GM23338 (cell line): ENCODE measurements around the gene DNAJC16. TPM values are rescaled to one million over a fixed set of nuclear protein-coding genes. Genes with fewer than 3 reads are reported as not detected.
A peak's percentile ranks its signal among the peaks of the same experiment; 100 is the strongest.

ENCODE experiments used
- ATAC-seq: fragments of 200-7000 bp; cut with Tn5 transposase; 3 replicates; pipeline ENCODE4 v1.9.1; 2020
- DNase-seq: peaks from one replicate; pipeline ENCODE4 v3.0.0-alpha.2; 2015; ENCODE audit warnings: low spot score
- H2AFZ ChIP-seq: fragments of 200-600 bp; sonication (generic); 2 replicates; pipeline ENCODE4 v1.8.0; 2016; ENCODE audit warnings: antibody characterized with exemption, mild to moderate bottlenecking, moderate library complexity
- H3F3A ChIP-seq: fragments of 200-600 bp; sonication (generic); replicated peaks from 2 replicates; pipeline ENCODE4 v1.8.0; 2017; ENCODE audit warnings: antibody characterized with exemption, mixed run types, low read depth
- H3K27ac ChIP-seq: fragments of 200-600 bp; sonication (generic); 2 replicates; pipeline ENCODE4 v1.6.1; 2016; ENCODE audit warnings: low read depth
- H3K27me3 ChIP-seq: fragments of 200-600 bp; sonication (generic); 2 replicates; pipeline ENCODE4 v1.8.0; 2016; ENCODE audit warnings: mild to moderate bottlenecking, mixed run types, moderate library complexity; ENCODE audit not compliant: insufficient read depth
- H3K36me3 ChIP-seq: fragments of 200-600 bp; sonication (generic); 2 replicates; pipeline ENCODE4 v1.8.0; 2016; ENCODE audit warnings: mild to moderate bottlenecking; ENCODE audit not compliant: insufficient read depth
- H3K4me1 ChIP-seq: fragments of 200-600 bp; sonication (generic); 2 replicates; pipeline ENCODE4 v1.8.0; 2016; ENCODE audit warnings: mild to moderate bottlenecking, moderate library complexity; ENCODE audit not compliant: insufficient read depth
- H3K4me2 ChIP-seq: fragments of 200-600 bp; sonication (generic); 2 replicates; pipeline ENCODE4 v1.7.1; 2017; ENCODE audit warnings: mixed run types
- H3K4me3 ChIP-seq: fragments of 200-600 bp; sonication (generic); 2 replicates; pipeline ENCODE4 v1.6.1; 2016; ENCODE audit warnings: mixed run types
- H3K79me2 ChIP-seq: fragments of 200-600 bp; sonication (generic); replicated peaks from 2 replicates; pipeline ENCODE4 v1.8.0; 2017; ENCODE audit warnings: mild to moderate bottlenecking; ENCODE audit not compliant: insufficient read depth
- H3K9me2 ChIP-seq: fragments of 200-600 bp; sonication (generic); 2 replicates; pipeline ENCODE4 v1.8.0; 2017; ENCODE audit not compliant: insufficient read depth
- H4K20me1 ChIP-seq: fragments of 200-600 bp; sonication (generic); replicated peaks from 2 replicates; pipeline ENCODE4 v1.8.0; 2017; ENCODE audit warnings: mild to moderate bottlenecking; ENCODE audit not compliant: insufficient read depth
- H3K27ac Mint-ChIP-seq: 2 replicates; pipeline ENCODE4 v1.8.0; 2020; ENCODE audit warnings: inconsistent platforms, mild to moderate bottlenecking, moderate library complexity, mixed read lengths
- H3K27me3 Mint-ChIP-seq: 3 replicates; pipeline ENCODE4 v1.8.0; 2022; ENCODE audit warnings: low read depth, mild to moderate bottlenecking, moderate library complexity, mixed read lengths, inconsistent platforms; ENCODE audit not compliant: insufficient read depth, poor library complexity
- H3K36me3 Mint-ChIP-seq: 3 replicates; pipeline ENCODE4 v1.8.0; 2021; ENCODE audit warnings: low read depth, mild to moderate bottlenecking, inconsistent platforms, moderate library complexity, mixed read lengths
- H3K4me1 Mint-ChIP-seq: 3 replicates; pipeline ENCODE4 v1.8.0; 2020; ENCODE audit warnings: mild to moderate bottlenecking, inconsistent platforms, mixed read lengths
- H3K4me3 Mint-ChIP-seq: 3 replicates; pipeline ENCODE4 v1.8.0; 2021; ENCODE audit warnings: moderate library complexity, mild to moderate bottlenecking, inconsistent platforms, mixed read lengths
- H3K9me3 Mint-ChIP-seq: 3 replicates; pipeline ENCODE4 v1.8.0; 2020; ENCODE audit warnings: moderate library complexity, mild to moderate bottlenecking, inconsistent platforms, mixed read lengths
- CREB1 ChIP-seq: fragments of 250-450 bp; sonication (Bioruptor Pico); IDR thresholded peaks from 2 replicates; pipeline ENCODE4 v1.5.0; 2020; ENCODE audit warnings: low read depth, mild to moderate bottlenecking, moderate library complexity
- POLR2AphosphoS5 ChIP-seq: IDR thresholded peaks from 2 replicates; pipeline ENCODE4 v1.6.1; 2016; ENCODE audit warnings: antibody characterized with exemption, low read depth
- REST ChIP-seq: IDR thresholded peaks from one replicate; pipeline ENCODE4 v1.6.1; 2018; ENCODE audit warnings: antibody characterized with exemption; ENCODE audit not compliant: unreplicated experiment
- STAT1 ChIP-seq: IDR thresholded peaks from one replicate; pipeline ENCODE4 v1.6.1; 2016; ENCODE audit warnings: antibody characterized with exemption; ENCODE audit not compliant: unreplicated experiment
- ZNF114 ChIP-seq: fragments of 250-450 bp; sonication (Bioruptor Pico); IDR thresholded peaks from 2 replicates; pipeline ENCODE4 v1.5.0; 2020; ENCODE audit warnings: mild to moderate bottlenecking, moderate library complexity
- ZNF462 ChIP-seq: fragments of 250-450 bp; sonication (Bioruptor Pico); IDR thresholded peaks from 2 replicates; pipeline ENCODE4 v1.5.0; 2020; ENCODE audit warnings: mild to moderate bottlenecking, moderate library complexity
- polyA plus RNA-seq: library from polyadenylated mRNA; unstranded; fragments of >200 nt; fragmentation: Nextera tagmentation; extraction: Ambion mirVana; gene quantifications from 2 replicates; pipeline ENCODE4 v1.2.1, GENCODE V29; 2016
- total RNA-seq: library from RNA; depleted of rRNA; stranded (reverse); fragments of >200 nt; shearing (Covaris generic); gene quantifications from 2 replicates; pipeline ENCODE4 v1.2.3, GENCODE V29; 2014

DNAJC16 gene
- total and polyA plus RNA-seq, 2 experiments from 2014 or later, result 6.3 to 18.0 TPM

- TF ChIP-seq ZNF462 (no peak), CREB1 (CRISPR knock-in tag) (no peak), ZNF114 (CRISPR knock-in tag) (no peak), POLR2AphosphoS5 (no peak), STAT1 (no peak), REST (no peak)
Observed at GRCh38 chr1:15504436-15504835, 22.2 kb upstream of the DNAJC16 start (continued).

- peaks cover 20% of the 10 kb centered on the region; the same call in 1 of the 2 replicates for H3F3A ChIP-seq
- no peaks in the 10 kb centered on the region; the same call in 1 of the 2 replicates for H3K79me2 ChIP-seq
- ATAC-seq (no peak), DNase-seq (no peak)
- no peak overlapping the region; the same call in 2 of the 3 replicates for H3K4me3 Mint-ChIP-seq
- H3K36me3 Mint-ChIP-seq, result peaks cover 16% of the 10 kb centered on the region; the same call in 2 of the 3 replicates
- H4K20me1 ChIP-seq, result no peaks in the 10 kb centered on the region
- peak overlapping the region; percentile 36; the same call in 1 of the 2 replicates for H3K27ac Mint-ChIP-seq
- no peaks in the 10 kb centered on the region for H3K27me3 ChIP-seq
- H3K27me3 Mint-ChIP-seq, result peaks cover 8% of the 10 kb centered on the region
- H3K9me3 Mint-ChIP-seq, result no peaks in the 10 kb centered on the region
- H3K4me1 ChIP-seq, result peaks cover 34% of the 10 kb centered on the region
- no peak overlapping the region for H2AFZ ChIP-seq
- H3K4me2 ChIP-seq, result no peak overlapping the region
- H3K4me3 ChIP-seq, result no peak overlapping the region
- H3K27ac ChIP-seq, result no peak overlapping the region
- no peaks in the 10 kb centered on the region; the same call in 1 of the 2 replicates for H3K36me3 ChIP-seq
- no peaks in the 10 kb centered on the region for H3K9me2 ChIP-seq
- H3K4me1 Mint-ChIP-seq, result peaks cover 38% of the 10 kb centered on the region
- TF ChIP-seq ZNF462, result no peak
Observed at GRCh38 chr1:15506831-15507230, 19.8 kb upstream of the DNAJC16 start.
